Stimulated activated CD8-positive, alpha-beta memory T cell treated with anti-CD3 and anti-CD28 coated beads, Interleukin-12 subunit alpha, Interleukin-12 subunit beta, amount 100 ng/mL, for 4 hours (primary cell): ENCODE measurements around the gene BCL2L2.
"Not testable (repeated sequence)": the region's sequence is repeated elsewhere in the genome, so short reads cannot be mapped to it uniquely, and the experiment has no call there.

Experiments used
- DNase-seq: peaks from one replicate; pipeline ENCODE4 v3.0.0-alpha.2; 2020; ENCODE audit warnings: low read depth

Gene BCL2L2

GRCh38 chr14:23324993-23325392 is 18.4 kb downstream of the BCL2L2 start:
- DNase-seq, result no peak

GRCh38 chr14:23325746-23326145 is 19.1 kb downstream of the BCL2L2 start:
- not testable (repeated sequence) for DNase-seq

- DNase-seq, result no peak
Observed at GRCh38 chr14:23326491-23327332, 20.1 kb downstream of the BCL2L2 start.

- DNase-seq, result peak; percentile 23
Observed at GRCh38 chr14:23327947-23328744, 21.5 kb downstream of the BCL2L2 start.

- DNase-seq, result no peak
Observed at GRCh38 chr14:23335623-23336022, 29.0 kb downstream of the BCL2L2 start.

- no peak for DNase-seq
Observed at GRCh38 chr14:23339506-23340268, 33.1 kb downstream of the BCL2L2 start.

GRCh38 chr14:23344481-23344880 is 37.8 kb downstream of the BCL2L2 start:
- DNase-seq, result no peak

- DNase-seq, result no peak
Observed at GRCh38 chr14:23345987-23346692, 39.5 kb downstream of the BCL2L2 start.

GRCh38 chr14:23346693-23347405 is 40.2 kb downstream of the BCL2L2 start:
- no peak for DNase-seq

GRCh38 chr14:23347406-23348296 is 41.0 kb downstream of the BCL2L2 start:
- DNase-seq, result no peak

GRCh38 chr14:23348297-23348655 is 41.6 kb downstream of the BCL2L2 start:
- DNase-seq, result no peak

- DNase-seq, result no peak
Observed at GRCh38 chr14:23349156-23349845, 42.7 kb downstream of the BCL2L2 start.

- no peak for DNase-seq
Observed at GRCh38 chr14:23351681-23352505, 45.3 kb downstream of the BCL2L2 start.

GRCh38 chr14:23352506-23353432 is 46.1 kb downstream of the BCL2L2 start, which contains the start of gene SLC22A17:
SLC22A17 (minus strand) TSS chr14:23352887.
- DNase-seq, result peak; percentile 27

- DNase-seq, result no peak
Observed at GRCh38 chr14:23353433-23353780, 46.8 kb downstream of the BCL2L2 start.

GRCh38 chr14:23354990-23355389 is 48.4 kb downstream of the BCL2L2 start:
- DNase-seq, result no peak

GRCh38 chr14:23355871-23356435 is 49.3 kb downstream of the BCL2L2 start:
- no peak for DNase-seq
